IMR-90 (cell line): ENCODE results near the gene MOB1A.

Experiments used
- BHLHE40 ChIP-seq: fragments of 150-350 bp; IDR thresholded peaks from 2 replicates; pipeline ENCODE4 v1.6.1; 2016; ENCODE audit warnings: mild to moderate bottlenecking, low read depth, low read length
- POLR2A ChIP-seq: IDR thresholded peaks from 2 replicates; pipeline ENCODE4 v1.6.1; 2012; ENCODE audit warnings: mild to moderate bottlenecking, low read depth, low read length
- RCOR1 ChIP-seq: IDR thresholded peaks from 2 replicates; pipeline ENCODE4 v1.6.1; 2012; ENCODE audit warnings: mild to moderate bottlenecking, low read length, improper control_type of control experiment; ENCODE audit not compliant: insufficient replicate concordance
- TF ChIP-seq, protein P1 (sequence below): fragments of 150-350 bp; IDR thresholded peaks from 2 replicates; pipeline ENCODE4 v1.6.1; 2017; ENCODE audit warnings: mild to moderate bottlenecking, antibody characterized with exemption, low read length, low read depth
- TF ChIP-seq, protein P2 (sequence below): conservative IDR thresholded peaks from 2 replicates; pipeline ENCODE4 v1.5.1; 2012; ENCODE audit warnings: mild to moderate bottlenecking, low read depth, low read length, improper control_type of control experiment

DNA sequence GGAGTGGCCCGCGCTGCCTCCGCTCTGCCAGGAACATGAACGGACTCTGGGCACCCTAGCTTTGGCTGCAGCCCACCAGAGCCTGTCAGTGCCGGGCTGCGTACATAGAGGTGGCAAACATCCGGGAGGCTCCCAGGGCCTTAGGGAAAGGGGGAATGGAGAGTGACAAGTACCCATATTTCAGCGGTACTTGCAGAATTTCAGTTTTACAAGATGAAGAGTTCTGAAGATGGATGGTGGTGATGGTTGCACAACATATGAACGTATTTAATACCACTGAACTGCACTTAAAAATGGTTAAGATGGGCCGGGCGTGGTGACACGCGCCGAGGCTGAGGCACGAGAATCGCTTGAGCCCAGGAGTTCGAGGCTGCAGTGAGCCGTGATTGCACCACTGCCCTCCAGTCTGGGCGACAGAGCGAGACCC is 20.6 kb upstream of the MOB1A start:
- TF ChIP-seq, protein P1, sequence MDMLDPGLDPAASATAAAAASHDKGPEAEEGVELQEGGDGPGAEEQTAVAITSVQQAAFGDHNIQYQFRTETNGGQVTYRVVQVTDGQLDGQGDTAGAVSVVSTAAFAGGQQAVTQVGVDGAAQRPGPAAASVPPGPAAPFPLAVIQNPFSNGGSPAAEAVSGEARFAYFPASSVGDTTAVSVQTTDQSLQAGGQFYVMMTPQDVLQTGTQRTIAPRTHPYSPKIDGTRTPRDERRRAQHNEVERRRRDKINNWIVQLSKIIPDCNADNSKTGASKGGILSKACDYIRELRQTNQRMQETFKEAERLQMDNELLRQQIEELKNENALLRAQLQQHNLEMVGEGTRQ: no peak
- TF ChIP-seq POLR2A: no peak
- no peak for TF ChIP-seq BHLHE40
- TF ChIP-seq, protein P2, sequence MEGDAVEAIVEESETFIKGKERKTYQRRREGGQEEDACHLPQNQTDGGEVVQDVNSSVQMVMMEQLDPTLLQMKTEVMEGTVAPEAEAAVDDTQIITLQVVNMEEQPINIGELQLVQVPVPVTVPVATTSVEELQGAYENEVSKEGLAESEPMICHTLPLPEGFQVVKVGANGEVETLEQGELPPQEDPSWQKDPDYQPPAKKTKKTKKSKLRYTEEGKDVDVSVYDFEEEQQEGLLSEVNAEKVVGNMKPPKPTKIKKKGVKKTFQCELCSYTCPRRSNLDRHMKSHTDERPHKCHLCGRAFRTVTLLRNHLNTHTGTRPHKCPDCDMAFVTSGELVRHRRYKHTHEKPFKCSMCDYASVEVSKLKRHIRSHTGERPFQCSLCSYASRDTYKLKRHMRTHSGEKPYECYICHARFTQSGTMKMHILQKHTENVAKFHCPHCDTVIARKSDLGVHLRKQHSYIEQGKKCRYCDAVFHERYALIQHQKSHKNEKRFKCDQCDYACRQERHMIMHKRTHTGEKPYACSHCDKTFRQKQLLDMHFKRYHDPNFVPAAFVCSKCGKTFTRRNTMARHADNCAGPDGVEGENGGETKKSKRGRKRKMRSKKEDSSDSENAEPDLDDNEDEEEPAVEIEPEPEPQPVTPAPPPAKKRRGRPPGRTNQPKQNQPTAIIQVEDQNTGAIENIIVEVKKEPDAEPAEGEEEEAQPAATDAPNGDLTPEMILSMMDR: no peak
- no peak for TF ChIP-seq RCOR1
